GM19328 (cell line): ENCODE results near the gene MBOAT1.
"Not testable (repeated sequence)": the region's sequence is repeated elsewhere in the genome, so short reads cannot be mapped to it uniquely, and the experiment has no call there.

Source experiments
- ATAC-seq: cut with Tn5 transposase; IDR thresholded peaks from one replicate; pipeline ENCODE4 v1.9.1; 2021; ENCODE audit warnings: mild to moderate bottlenecking, moderate library complexity; ENCODE audit not compliant: unreplicated experiment

MBOAT1 gene

GRCh38 chr6:20142866-20143265 lies 69.4 kb downstream of the MBOAT1 start:
- no peak for ATAC-seq

GRCh38 chr6:20141931-20142330 lies 70.3 kb downstream of the MBOAT1 start:
- ATAC-seq: no peak

- ATAC-seq: not testable (repeated sequence)
Measured at GRCh38 chr6:20139127-20139963, 72.9 kb downstream of the MBOAT1 start.

GRCh38 chr6:20137837-20138236 lies 74.4 kb downstream of the MBOAT1 start:
- no peak for ATAC-seq

- no peak for ATAC-seq
Measured at GRCh38 chr6:20137240-20137639, 75.0 kb downstream of the MBOAT1 start.

GRCh38 chr6:20135677-20136268 lies 76.5 kb downstream of the MBOAT1 start:
- ATAC-seq: no peak

GRCh38 chr6:20134613-20135012 lies 77.7 kb downstream of the MBOAT1 start:
- no peak for ATAC-seq

GRCh38 chr6:20129290-20130088 lies 82.8 kb downstream of the MBOAT1 start:
- no peak for ATAC-seq

GRCh38 chr6:20128018-20128417 lies 84.3 kb downstream of the MBOAT1 start:
- no peak for ATAC-seq

- ATAC-seq: peak; percentile 79
Measured at GRCh38 chr6:20126789-20127653, 85.2 kb downstream of the MBOAT1 start.

GRCh38 chr6:20126102-20126752 lies 86.0 kb downstream of the MBOAT1 start:
- ATAC-seq: no peak

- ATAC-seq: no peak
Measured at GRCh38 chr6:20124545-20124944, 87.7 kb downstream of the MBOAT1 start.

- ATAC-seq: no peak
Measured at GRCh38 chr6:20119485-20119884, 92.8 kb downstream of the MBOAT1 start.

- ATAC-seq: no peak
Measured at GRCh38 chr6:20118892-20119291, 93.4 kb downstream of the MBOAT1 start.

- ATAC-seq: no peak
Measured at GRCh38 chr6:20117474-20117873, 94.8 kb downstream of the MBOAT1 start.

- ATAC-seq: no peak
Measured at GRCh38 chr6:20116792-20117191, 95.5 kb downstream of the MBOAT1 start.

- ATAC-seq: no peak
Measured at GRCh38 chr6:20115246-20115980, 96.9 kb downstream of the MBOAT1 start.

- no peak for ATAC-seq
Measured at GRCh38 chr6:20113649-20114224, 98.5 kb downstream of the MBOAT1 start.

- no peak for ATAC-seq
Measured at GRCh38 chr6:20112841-20113240, 99.4 kb downstream of the MBOAT1 start.
